HG02678 (cell line): Measurements from ENCODE around the gene AOAH.
"Not testable (repeated sequence)": the region's sequence is repeated elsewhere in the genome, so short reads cannot be mapped to it uniquely, and the experiment has no call there.

Experiments
- ATAC-seq: cut with Tn5 transposase; IDR thresholded peaks from one replicate; pipeline ENCODE4 v1.9.1; 2021; ENCODE audit warnings: mild to moderate bottlenecking, moderate library complexity; ENCODE audit not compliant: unreplicated experiment

Gene AOAH

GRCh38 chr7:36736899-36737211 is 12.6 kb upstream of the AOAH start:
- no peak for ATAC-seq

GRCh38 chr7:36736090-36736898 is 12.0 kb upstream of the AOAH start:
- ATAC-seq: peak; percentile 92

GRCh38 chr7:36735172-36735571 is 10.9 kb upstream of the AOAH start:
- ATAC-seq: no peak

GRCh38 chr7:36734731-36735130 is 10.4 kb upstream of the AOAH start:
- no peak for ATAC-seq

GRCh38 chr7:36733411-36733810 is 9.1 kb upstream of the AOAH start:
- ATAC-seq: no peak

- no peak for ATAC-seq
Observed at GRCh38 chr7:36732806-36733205, 8.5 kb upstream of the AOAH start.

GRCh38 chr7:36730046-36730445 is 5.8 kb upstream of the AOAH start:
- ATAC-seq: no peak

- no peak for ATAC-seq
Observed at GRCh38 chr7:36728143-36728542, 3.8 kb upstream of the AOAH start.

GRCh38 chr7:36726806-36727503 is 2.7 kb upstream of the AOAH start:
- ATAC-seq: no peak

GRCh38 chr7:36726311-36726710 is 2.0 kb upstream of the AOAH start:
- ATAC-seq: no peak

GRCh38 chr7:36724996-36725395 is 702 bp upstream of the AOAH start:
- no peak for ATAC-seq

GRCh38 chr7:36723291-36723690 is 1.0 kb downstream of the AOAH start:
- no peak for ATAC-seq

GRCh38 chr7:36719083-36719632 is 5.1 kb downstream of the AOAH start:
- no peak for ATAC-seq

- no peak for ATAC-seq
Observed at GRCh38 chr7:36717586-36717985, 6.7 kb downstream of the AOAH start.

- not testable (repeated sequence) for ATAC-seq
Observed at GRCh38 chr7:36716802-36717201, 7.5 kb downstream of the AOAH start.

GRCh38 chr7:36712015-36712414 is 12.3 kb downstream of the AOAH start:
- ATAC-seq: no peak

GRCh38 chr7:36711256-36711655 is 13.0 kb downstream of the AOAH start:
- no peak for ATAC-seq

GRCh38 chr7:36710186-36710791 is 14.0 kb downstream of the AOAH start:
- ATAC-seq: no peak

- ATAC-seq: no peak
Observed at GRCh38 chr7:36708767-36709166, 15.5 kb downstream of the AOAH start.

GRCh38 chr7:36707898-36708297 is 16.4 kb downstream of the AOAH start:
- ATAC-seq: no peak

GRCh38 chr7:36707465-36707864 is 16.8 kb downstream of the AOAH start:
- ATAC-seq: no peak

- not testable (repeated sequence) for ATAC-seq
Observed at GRCh38 chr7:36703860-36704259, 20.4 kb downstream of the AOAH start.
